Liver (tissue), 9 donors: ENCODE measurements around the gene STRA8. TPM values are rescaled to one million over a fixed set of nuclear protein-coding genes. Genes with fewer than 3 reads are reported as not detected.

Experiments
- DNase-seq: peaks from one replicate; pipeline ENCODE4 v3.0.0-alpha.2; 2017; ENCODE audit warnings: low spot score
- H3K27ac ChIP-seq, 2 donors: one replicate each; pipeline ENCODE4 v1.7.0; 2013; ENCODE audit warnings: inconsistent platforms in 2 of 2, low read length in 2 of 2, control low read depth in 1 of 2, low read depth in 1 of 2, mild to moderate bottlenecking in 1 of 2
- H3K27me3 ChIP-seq, 4 donors: one replicate each; pipeline versions ENCODE4 v1.6.1 to v1.7.0; 2013; ENCODE audit warnings: low read length in 3 of 4, inconsistent platforms in 1 of 4, mild to moderate bottlenecking in 1 of 4, moderate library complexity in 1 of 4; ENCODE audit not compliant: control insufficient read depth in 4 of 4, insufficient read depth in 4 of 4
- H3K36me3 ChIP-seq, 4 donors: one replicate each; pipeline versions ENCODE4 v1.6.1 to v1.7.0; 2013; ENCODE audit warnings: low read length in 3 of 4, mild to moderate bottlenecking in 3 of 4, low read depth in 1 of 4, moderate library complexity in 1 of 4; ENCODE audit not compliant: control insufficient read depth in 4 of 4, insufficient read depth in 3 of 4
- H3K4me1 ChIP-seq, 4 donors: one replicate each; pipeline versions ENCODE4 v1.6.1 to v1.7.0; 2013; ENCODE audit warnings: low read length in 3 of 4, mild to moderate bottlenecking in 3 of 4, moderate library complexity in 1 of 4; ENCODE audit not compliant: control insufficient read depth in 4 of 4, insufficient read depth in 4 of 4
- H3K4me3 ChIP-seq, 3 donors: one replicate each; pipeline versions ENCODE4 v1.6.1 to v1.7.0; 2013; ENCODE audit warnings: low read length in 3 of 3, control low read depth in 1 of 3, low read depth in 1 of 3, mild to moderate bottlenecking in 1 of 3
- H3K9ac ChIP-seq, 2 donors: one replicate each; pipeline ENCODE4 v1.7.0; 2013; ENCODE audit warnings: low read length in 2 of 2, mild to moderate bottlenecking in 2 of 2, moderate library complexity in 2 of 2, control low read depth in 1 of 2, low read depth in 1 of 2
- H3K9me3 ChIP-seq, 4 donors: one replicate each; pipeline versions ENCODE4 v1.6.1 to v1.7.0; 2013; ENCODE audit warnings: low read length in 3 of 4; ENCODE audit not compliant: control insufficient read depth in 4 of 4
- FOXA1 ChIP-seq: IDR thresholded peaks from 2 replicates; pipeline ENCODE4 v1.6.1; 2016; ENCODE audit warnings: antibody characterized with exemption
- FOXA2 ChIP-seq: IDR thresholded peaks from 2 replicates; pipeline ENCODE4 v1.6.1; 2016; ENCODE audit warnings: antibody characterized with exemption
- GABPA ChIP-seq, 2 donors: IDR thresholded peaks in 1 of 2; conservative IDR thresholded peaks in 1 of 2; 2 replicates each; pipeline ENCODE4 v1.6.1; 2016; ENCODE audit warnings: antibody characterized with exemption in 2 of 2, mild to moderate bottlenecking in 1 of 2, moderate library complexity in 1 of 2
- HNF4G ChIP-seq: IDR thresholded peaks from 2 replicates; pipeline ENCODE4 v1.6.1; 2016; ENCODE audit warnings: antibody characterized with exemption
- JUND ChIP-seq, 2 donors: IDR thresholded peaks; 2 replicates each; pipeline ENCODE4 v1.6.1; 2016; ENCODE audit warnings: antibody characterized with exemption in 2 of 2
- NR2F2 ChIP-seq: IDR thresholded peaks from 2 replicates; pipeline ENCODE4 v1.6.1; 2016; ENCODE audit warnings: antibody characterized with exemption
- RXRA ChIP-seq, 2 donors: IDR thresholded peaks; 2 replicates each; pipeline ENCODE4 v1.6.1; 2017 to 2018; ENCODE audit warnings: antibody characterized with exemption in 2 of 2, mild to moderate bottlenecking in 1 of 2
- TAF1 ChIP-seq: conservative IDR thresholded peaks from 2 replicates; pipeline ENCODE4 v1.6.1; 2016; ENCODE audit warnings: antibody characterized with exemption, mild to moderate bottlenecking
- YY1 ChIP-seq: IDR thresholded peaks from 2 replicates; pipeline ENCODE4 v1.6.1; 2016; ENCODE audit warnings: antibody characterized with exemption, mild to moderate bottlenecking
- WGBS: extraction: QIAGEN DNeasy Blood & Tissue Kit; methylation state at CpG from one replicate; pipeline ENCODE4 v1.1.7; 2013; 5-methylcytosine and 5-hydroxymethylcytosine counted together
- polyA plus RNA-seq, 2 donors: library from polyadenylated mRNA; stranded (reverse) in 1 of 2; unstranded in 1 of 2; fragments of 200-250 nt in 1 of 2; fragments of >200 nt in 1 of 2; fragmentation: Nextera tagmentation in 1 of 2; extraction: Ambion mirVana in 1 of 2; gene quantifications; one replicate each; pipeline versions ENCODE4 v1.2.1 to v1.2.3, GENCODE V29; 2013 to 2015
- total RNA-seq, 2 donors: library from RNA; depleted of rRNA; stranded (reverse); fragments of >200 nt; gene quantifications; one replicate each; pipeline ENCODE4 v1.2.3, GENCODE V29; 2014
- TF ChIP-seq, protein P1 (sequence below): IDR thresholded peaks from 2 replicates; pipeline ENCODE4 v1.6.1; 2016; ENCODE audit warnings: antibody characterized with exemption
- TF ChIP-seq, protein P2 (sequence below): IDR thresholded peaks from 2 replicates; pipeline ENCODE4 v1.6.1; 2016; ENCODE audit warnings: antibody characterized with exemption
- TF ChIP-seq, protein P3 (sequence below): IDR thresholded peaks from 2 replicates; pipeline ENCODE4 v1.6.1; 2016; ENCODE audit warnings: antibody characterized with exemption, mild to moderate bottlenecking
- donor health status: healthy.
- donor health status: healthy.
- donor health status: healthy.
- donor health status: healthy.
- donor health status: healthy.

Gene STRA8
- total and polyA plus RNA-seq, 4 donors, result 0.14 TPM; not detected in 3

DNA sequence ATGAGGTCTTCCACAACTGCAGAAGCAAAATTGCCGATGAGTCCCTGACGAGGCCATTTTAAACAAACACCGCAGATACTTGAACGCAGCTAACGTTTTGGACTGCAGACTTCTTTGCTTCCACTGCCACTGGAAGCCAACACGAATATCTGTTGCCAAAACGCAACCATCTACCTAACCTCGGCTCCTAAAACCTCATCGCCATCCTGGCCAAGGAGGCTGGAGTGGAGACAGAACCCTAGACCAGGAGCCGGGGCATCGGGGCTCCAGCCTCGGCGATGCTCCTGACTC, 22.8 kb upstream of the STRA8 start:
- Histone ChIP-seq H3K4me3 (peak overlapping the region; percentile 68 to 85 (median 84)), H3K9me3 (no peaks in the 10 kb centered on the region), H3K36me3 (peaks cover 0 to 1% (median 0%) of the 10 kb centered on the region in 4 donors), H3K27me3 (no peaks in the 10 kb centered on the region), H3K4me1 (peaks cover 0 to 33% (median 24%) of the 10 kb centered on the region in 4 donors), H3K9ac (peak overlapping the region; percentile 3 to 46), H3K27ac (peak overlapping the region; percentile 86 to 94)
- WGBS, result under 1% methylated on average over 13 of the region's 13 CpGs
- TF ChIP-seq HNF4G (no peak), FOXA2 (no peak), FOXA1 (no peak), NR2F2 (no peak), RXRA (IDR thresholded peaks at IDR 0.05) (no peak), JUND (IDR thresholded peaks at IDR 0.05) (no peak), YY1 (no peak), GABPA (IDR thresholded peaks at IDR 0.05 in 1 of 2, conservative IDR thresholded peaks at IDR 0.05 in 1 of 2) (no peak)
- TF ChIP-seq, protein P1, sequence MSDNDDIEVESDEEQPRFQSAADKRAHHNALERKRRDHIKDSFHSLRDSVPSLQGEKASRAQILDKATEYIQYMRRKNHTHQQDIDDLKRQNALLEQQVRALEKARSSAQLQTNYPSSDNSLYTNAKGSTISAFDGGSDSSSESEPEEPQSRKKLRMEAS, result no peak
- TF ChIP-seq, protein P2, sequence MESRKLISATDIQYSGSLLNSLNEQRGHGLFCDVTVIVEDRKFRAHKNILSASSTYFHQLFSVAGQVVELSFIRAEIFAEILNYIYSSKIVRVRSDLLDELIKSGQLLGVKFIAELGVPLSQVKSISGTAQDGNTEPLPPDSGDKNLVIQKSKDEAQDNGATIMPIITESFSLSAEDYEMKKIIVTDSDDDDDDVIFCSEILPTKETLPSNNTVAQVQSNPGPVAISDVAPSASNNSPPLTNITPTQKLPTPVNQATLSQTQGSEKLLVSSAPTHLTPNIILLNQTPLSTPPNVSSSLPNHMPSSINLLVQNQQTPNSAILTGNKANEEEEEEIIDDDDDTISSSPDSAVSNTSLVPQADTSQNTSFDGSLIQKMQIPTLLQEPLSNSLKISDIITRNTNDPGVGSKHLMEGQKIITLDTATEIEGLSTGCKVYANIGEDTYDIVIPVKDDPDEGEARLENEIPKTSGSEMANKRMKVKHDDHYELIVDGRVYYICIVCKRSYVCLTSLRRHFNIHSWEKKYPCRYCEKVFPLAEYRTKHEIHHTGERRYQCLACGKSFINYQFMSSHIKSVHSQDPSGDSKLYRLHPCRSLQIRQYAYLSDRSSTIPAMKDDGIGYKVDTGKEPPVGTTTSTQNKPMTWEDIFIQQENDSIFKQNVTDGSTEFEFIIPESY, result no peak
- TF ChIP-seq, protein P3, sequence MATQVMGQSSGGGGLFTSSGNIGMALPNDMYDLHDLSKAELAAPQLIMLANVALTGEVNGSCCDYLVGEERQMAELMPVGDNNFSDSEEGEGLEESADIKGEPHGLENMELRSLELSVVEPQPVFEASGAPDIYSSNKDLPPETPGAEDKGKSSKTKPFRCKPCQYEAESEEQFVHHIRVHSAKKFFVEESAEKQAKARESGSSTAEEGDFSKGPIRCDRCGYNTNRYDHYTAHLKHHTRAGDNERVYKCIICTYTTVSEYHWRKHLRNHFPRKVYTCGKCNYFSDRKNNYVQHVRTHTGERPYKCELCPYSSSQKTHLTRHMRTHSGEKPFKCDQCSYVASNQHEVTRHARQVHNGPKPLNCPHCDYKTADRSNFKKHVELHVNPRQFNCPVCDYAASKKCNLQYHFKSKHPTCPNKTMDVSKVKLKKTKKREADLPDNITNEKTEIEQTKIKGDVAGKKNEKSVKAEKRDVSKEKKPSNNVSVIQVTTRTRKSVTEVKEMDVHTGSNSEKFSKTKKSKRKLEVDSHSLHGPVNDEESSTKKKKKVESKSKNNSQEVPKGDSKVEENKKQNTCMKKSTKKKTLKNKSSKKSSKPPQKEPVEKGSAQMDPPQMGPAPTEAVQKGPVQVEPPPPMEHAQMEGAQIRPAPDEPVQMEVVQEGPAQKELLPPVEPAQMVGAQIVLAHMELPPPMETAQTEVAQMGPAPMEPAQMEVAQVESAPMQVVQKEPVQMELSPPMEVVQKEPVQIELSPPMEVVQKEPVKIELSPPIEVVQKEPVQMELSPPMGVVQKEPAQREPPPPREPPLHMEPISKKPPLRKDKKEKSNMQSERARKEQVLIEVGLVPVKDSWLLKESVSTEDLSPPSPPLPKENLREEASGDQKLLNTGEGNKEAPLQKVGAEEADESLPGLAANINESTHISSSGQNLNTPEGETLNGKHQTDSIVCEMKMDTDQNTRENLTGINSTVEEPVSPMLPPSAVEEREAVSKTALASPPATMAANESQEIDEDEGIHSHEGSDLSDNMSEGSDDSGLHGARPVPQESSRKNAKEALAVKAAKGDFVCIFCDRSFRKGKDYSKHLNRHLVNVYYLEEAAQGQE, result no peak
- DNase-seq, result no peak

DNA sequence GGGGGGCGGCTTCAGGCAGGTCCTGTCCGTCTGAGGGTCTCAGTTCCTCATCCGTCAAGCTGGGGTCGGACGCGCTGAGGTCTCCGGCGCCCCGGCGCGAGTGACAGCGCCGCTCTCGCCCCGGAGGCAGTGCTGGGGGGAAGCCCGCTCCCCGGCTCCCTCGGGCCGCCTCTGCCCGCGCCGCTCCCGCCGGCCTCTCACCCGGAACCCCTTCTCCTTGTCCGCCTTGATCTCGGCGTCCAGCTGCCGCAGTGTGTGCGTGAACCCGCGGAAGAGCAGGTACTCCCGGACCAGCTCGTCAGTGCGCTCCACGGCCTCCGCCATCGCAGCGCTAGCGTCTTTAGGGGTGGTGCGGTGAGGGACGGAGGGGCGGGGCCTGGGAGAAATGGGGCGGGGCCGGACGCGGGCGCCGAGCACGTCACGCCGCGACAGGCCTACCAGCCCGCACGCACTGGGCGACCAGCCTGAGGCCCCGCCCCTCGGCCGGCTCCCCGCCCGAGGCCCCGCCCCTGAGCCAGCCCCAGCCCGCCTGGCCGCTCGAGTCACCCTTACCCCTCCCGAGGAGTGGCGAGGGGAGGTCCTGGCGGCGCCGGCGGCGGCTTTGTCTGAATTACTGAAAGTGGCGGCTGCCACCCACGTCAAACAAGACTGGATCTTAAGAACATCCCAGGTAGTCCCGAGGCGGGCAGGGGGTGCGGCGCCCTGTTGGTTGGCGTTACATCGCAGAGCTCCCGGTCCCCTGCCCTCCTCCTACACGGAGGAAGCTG, 22.3 kb upstream of the STRA8 start, which contains the start of gene WDR91:
WDR91 (minus strand) TSS at position 348 of the 767 bp plus-strand sequence; CDS start at position 324, 24 bp downstream.
- H3K27ac ChIP-seq, result peak within 1 kb of the TSS; percentile 92 to 98
- H3K9ac ChIP-seq, result peak within 1 kb of the TSS; percentile 86 to 91
- no peaks in the 10 kb centered on the region for H3K27me3 ChIP-seq
- peak; percentile 100 for DNase-seq
- no peaks in the 10 kb centered on the region for H3K9me3 ChIP-seq
- TF ChIP-seq NR2F2, result no peak
- TF ChIP-seq YY1, result peak; percentile 93
- peak; percentile 60 for TF ChIP-seq TAF1
- TF ChIP-seq, protein P3, result peak; percentile 39
- peak within 1 kb of the TSS; percentile 68 to 88 (median 85) for H3K4me3 ChIP-seq
- H3K36me3 ChIP-seq, result no peaks in the 10 kb centered on the region
- H3K4me1 ChIP-seq, result peaks cover 0 to 33% (median 24%) of the 10 kb centered on the region in 4 donors
- WGBS, result under 1% methylated on average over 82 of the region's 82 CpGs
